Measurements from ENCODE around the gene TIFAB. TPM values are rescaled to one million over a fixed set of nuclear protein-coding genes. Genes with fewer than 3 reads are reported as not detected.

TIFAB gene
- total and polyA plus RNA-seq, 2 experiments from 2014 or later: not detected

DNA sequence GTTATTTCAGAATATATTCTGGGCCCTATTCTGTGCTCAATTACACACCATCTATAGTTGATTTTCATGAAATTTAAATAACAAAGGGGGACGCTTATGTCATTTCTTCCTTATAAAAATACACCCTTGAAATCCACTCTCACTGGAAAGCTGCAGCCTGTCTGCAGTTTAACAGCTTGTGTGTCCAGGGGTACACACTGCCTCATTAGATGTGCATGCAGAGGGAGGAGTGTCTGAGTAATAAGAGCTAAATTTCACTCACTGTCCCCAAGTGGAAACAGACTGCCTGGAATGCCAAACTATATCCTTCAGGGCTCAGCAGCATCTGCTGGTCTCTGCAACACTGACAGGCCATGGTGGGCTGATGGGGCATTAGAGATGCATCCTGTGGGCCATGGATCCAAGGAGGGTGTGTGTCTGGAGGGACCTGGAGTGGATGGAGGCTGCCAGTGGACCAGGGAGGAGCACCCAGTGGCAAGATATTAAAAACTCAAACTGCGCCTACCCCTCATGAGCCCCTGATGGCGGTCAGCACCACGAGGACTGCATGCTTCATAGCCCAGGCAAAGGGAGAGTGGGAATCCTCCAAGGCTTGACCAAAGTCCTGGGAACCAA, 15.8 kb upstream of the TIFAB start:
- no peak overlapping the region for H3K27ac Mint-ChIP-seq
- peaks cover 14% of the 10 kb centered on the region; the same call in 1 of the 2 replicates for H3K4me1 ChIP-seq (ENCODE audit: insufficient read depth)
- no peaks in the 10 kb centered on the region for H3K9me2 ChIP-seq (ENCODE audit: insufficient read depth)
- peaks cover 21% of the 10 kb centered on the region for H3K4me1 Mint-ChIP-seq
- no peaks in the 10 kb centered on the region; the same call in 1 of the 2 replicates for H4K20me1 ChIP-seq (replicated peaks; ENCODE audit: insufficient read depth)
- H3K4me2 ChIP-seq: no peak overlapping the region
- peaks cover 72% of the 10 kb centered on the region for H3K27me3 Mint-ChIP-seq (ENCODE audit: insufficient read depth, low read depth, poor library complexity)
- no peaks in the 10 kb centered on the region for H3K9me3 Mint-ChIP-seq
- no peak overlapping the region for H2AFZ ChIP-seq
- H3K4me3 ChIP-seq: no peak overlapping the region
- TF ChIP-seq NANOG (IDR thresholded peaks at IDR 0.05; ENCODE audit: borderline replicate concordance) (no peak), ZNF114 (CRISPR knock-in tag; IDR thresholded peaks at IDR 0.05) (no peak), EZH2 (IDR thresholded peaks at IDR 0.05; ENCODE audit: low read depth, unreplicated experiment) (no peak), CREB1 (CRISPR knock-in tag; IDR thresholded peaks at IDR 0.05; ENCODE audit: low read depth) (no peak), ZNF331 (CRISPR knock-in tag; IDR thresholded peaks at IDR 0.05; ENCODE audit: low read depth) (no peak), EZH2phosphoT487 (IDR thresholded peaks at IDR 0.05; ENCODE audit: unreplicated experiment) (no peak), POLR2AphosphoS5 (IDR thresholded peaks at IDR 0.05; ENCODE audit: low read depth) (no peak), STAT1 (IDR thresholded peaks at IDR 0.05; ENCODE audit: unreplicated experiment) (no peak), CTCF (conservative IDR thresholded peaks at IDR 0.05; ENCODE audit: low read depth in 2 of 2) (no peak), JUNB (IDR thresholded peaks at IDR 0.05; ENCODE audit: unreplicated experiment) (no peak)
- TF ChIP-seq, protein P1, sequence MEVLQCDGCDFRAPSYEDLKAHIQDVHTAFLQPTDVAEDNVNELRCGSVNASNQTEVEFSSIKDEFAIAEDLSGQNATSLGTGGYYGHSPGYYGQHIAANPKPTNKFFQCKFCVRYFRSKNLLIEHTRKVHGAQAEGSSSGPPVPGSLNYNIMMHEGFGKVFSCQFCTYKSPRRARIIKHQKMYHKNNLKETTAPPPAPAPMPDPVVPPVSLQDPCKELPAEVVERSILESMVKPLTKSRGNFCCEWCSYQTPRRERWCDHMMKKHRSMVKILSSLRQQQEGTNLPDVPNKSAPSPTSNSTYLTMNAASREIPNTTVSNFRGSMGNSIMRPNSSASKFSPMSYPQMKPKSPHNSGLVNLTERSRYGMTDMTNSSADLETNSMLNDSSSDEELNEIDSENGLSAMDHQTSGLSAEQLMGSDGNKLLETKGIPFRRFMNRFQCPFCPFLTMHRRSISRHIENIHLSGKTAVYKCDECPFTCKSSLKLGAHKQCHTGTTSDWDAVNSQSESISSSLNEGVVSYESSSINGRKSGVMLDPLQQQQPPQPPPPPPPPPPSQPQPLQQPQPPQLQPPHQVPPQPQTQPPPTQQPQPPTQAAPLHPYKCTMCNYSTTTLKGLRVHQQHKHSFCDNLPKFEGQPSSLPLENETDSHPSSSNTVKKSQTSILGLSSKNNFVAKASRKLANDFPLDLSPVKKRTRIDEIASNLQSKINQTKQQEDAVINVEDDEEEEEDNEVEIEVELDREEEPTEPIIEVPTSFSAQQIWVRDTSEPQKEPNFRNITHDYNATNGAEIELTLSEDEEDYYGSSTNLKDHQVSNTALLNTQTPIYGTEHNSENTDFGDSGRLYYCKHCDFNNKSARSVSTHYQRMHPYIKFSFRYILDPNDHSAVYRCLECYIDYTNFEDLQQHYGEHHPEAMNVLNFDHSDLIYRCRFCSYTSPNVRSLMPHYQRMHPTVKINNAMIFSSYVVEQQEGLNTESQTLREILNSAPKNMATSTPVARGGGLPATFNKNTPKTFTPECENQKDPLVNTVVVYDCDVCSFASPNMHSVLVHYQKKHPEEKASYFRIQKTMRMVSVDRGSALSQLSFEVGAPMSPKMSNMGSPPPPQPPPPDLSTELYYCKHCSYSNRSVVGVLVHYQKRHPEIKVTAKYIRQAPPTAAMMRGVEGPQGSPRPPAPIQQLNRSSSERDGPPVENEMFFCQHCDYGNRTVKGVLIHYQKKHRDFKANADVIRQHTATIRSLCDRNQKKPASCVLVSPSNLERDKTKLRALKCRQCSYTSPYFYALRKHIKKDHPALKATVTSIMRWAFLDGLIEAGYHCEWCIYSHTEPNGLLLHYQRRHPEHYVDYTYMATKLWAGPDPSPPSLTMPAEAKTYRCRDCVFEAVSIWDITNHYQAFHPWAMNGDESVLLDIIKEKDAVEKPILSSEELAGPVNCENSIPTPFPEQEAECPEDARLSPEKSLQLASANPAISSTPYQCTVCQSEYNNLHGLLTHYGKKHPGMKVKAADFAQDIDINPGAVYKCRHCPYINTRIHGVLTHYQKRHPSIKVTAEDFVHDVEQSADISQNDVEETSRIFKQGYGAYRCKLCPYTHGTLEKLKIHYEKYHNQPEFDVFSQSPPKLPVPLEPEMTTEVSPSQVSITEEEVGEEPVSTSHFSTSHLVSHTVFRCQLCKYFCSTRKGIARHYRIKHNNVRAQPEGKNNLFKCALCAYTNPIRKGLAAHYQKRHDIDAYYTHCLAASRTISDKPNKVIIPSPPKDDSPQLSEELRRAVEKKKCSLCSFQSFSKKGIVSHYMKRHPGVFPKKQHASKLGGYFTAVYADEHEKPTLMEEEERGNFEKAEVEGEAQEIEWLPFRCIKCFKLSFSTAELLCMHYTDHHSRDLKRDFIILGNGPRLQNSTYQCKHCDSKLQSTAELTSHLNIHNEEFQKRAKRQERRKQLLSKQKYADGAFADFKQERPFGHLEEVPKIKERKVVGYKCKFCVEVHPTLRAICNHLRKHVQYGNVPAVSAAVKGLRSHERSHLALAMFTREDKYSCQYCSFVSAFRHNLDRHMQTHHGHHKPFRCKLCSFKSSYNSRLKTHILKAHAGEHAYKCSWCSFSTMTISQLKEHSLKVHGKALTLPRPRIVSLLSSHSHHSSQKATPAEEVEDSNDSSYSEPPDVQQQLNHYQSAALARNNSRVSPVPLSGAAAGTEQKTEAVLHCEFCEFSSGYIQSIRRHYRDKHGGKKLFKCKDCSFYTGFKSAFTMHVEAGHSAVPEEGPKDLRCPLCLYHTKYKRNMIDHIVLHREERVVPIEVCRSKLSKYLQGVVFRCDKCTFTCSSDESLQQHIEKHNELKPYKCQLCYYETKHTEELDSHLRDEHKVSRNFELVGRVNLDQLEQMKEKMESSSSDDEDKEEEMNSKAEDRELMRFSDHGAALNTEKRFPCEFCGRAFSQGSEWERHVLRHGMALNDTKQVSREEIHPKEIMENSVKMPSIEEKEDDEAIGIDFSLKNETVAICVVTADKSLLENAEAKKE (CRISPR knock-in tag; IDR thresholded peaks at IDR 0.05): no peak
- TF ChIP-seq, protein P2, sequence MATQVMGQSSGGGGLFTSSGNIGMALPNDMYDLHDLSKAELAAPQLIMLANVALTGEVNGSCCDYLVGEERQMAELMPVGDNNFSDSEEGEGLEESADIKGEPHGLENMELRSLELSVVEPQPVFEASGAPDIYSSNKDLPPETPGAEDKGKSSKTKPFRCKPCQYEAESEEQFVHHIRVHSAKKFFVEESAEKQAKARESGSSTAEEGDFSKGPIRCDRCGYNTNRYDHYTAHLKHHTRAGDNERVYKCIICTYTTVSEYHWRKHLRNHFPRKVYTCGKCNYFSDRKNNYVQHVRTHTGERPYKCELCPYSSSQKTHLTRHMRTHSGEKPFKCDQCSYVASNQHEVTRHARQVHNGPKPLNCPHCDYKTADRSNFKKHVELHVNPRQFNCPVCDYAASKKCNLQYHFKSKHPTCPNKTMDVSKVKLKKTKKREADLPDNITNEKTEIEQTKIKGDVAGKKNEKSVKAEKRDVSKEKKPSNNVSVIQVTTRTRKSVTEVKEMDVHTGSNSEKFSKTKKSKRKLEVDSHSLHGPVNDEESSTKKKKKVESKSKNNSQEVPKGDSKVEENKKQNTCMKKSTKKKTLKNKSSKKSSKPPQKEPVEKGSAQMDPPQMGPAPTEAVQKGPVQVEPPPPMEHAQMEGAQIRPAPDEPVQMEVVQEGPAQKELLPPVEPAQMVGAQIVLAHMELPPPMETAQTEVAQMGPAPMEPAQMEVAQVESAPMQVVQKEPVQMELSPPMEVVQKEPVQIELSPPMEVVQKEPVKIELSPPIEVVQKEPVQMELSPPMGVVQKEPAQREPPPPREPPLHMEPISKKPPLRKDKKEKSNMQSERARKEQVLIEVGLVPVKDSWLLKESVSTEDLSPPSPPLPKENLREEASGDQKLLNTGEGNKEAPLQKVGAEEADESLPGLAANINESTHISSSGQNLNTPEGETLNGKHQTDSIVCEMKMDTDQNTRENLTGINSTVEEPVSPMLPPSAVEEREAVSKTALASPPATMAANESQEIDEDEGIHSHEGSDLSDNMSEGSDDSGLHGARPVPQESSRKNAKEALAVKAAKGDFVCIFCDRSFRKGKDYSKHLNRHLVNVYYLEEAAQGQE (IDR thresholded peaks at IDR 0.05; ENCODE audit: unreplicated experiment): no peak
- TF ChIP-seq, protein P3, sequence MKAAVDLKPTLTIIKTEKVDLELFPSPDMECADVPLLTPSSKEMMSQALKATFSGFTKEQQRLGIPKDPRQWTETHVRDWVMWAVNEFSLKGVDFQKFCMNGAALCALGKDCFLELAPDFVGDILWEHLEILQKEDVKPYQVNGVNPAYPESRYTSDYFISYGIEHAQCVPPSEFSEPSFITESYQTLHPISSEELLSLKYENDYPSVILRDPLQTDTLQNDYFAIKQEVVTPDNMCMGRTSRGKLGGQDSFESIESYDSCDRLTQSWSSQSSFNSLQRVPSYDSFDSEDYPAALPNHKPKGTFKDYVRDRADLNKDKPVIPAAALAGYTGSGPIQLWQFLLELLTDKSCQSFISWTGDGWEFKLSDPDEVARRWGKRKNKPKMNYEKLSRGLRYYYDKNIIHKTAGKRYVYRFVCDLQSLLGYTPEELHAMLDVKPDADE (IDR thresholded peaks at IDR 0.05): no peak
- no peaks in the 10 kb centered on the region for H3K36me3 ChIP-seq (ENCODE audit: insufficient read depth)
- no peaks in the 10 kb centered on the region for H3K79me2 ChIP-seq (replicated peaks; ENCODE audit: insufficient read depth)
- H3F3A ChIP-seq (replicated peaks; ENCODE audit: low read depth): no peaks in the 10 kb centered on the region
- no peak overlapping the region for H3K27ac ChIP-seq (ENCODE audit: low read depth)
- no peak for DNase-seq (ENCODE audit: low spot score)
- no peak for ATAC-seq
- peaks cover 95% of the 10 kb centered on the region for H3K27me3 ChIP-seq (ENCODE audit: insufficient read depth)
- no peak overlapping the region for H3K4me3 Mint-ChIP-seq
- no peaks in the 10 kb centered on the region for H3K36me3 Mint-ChIP-seq (ENCODE audit: low read depth)

All from GM23338 (cell line).